Choroid plexus epithelial cell (primary cell): ENCODE measurements around the gene DIP2A.

Source experiments
- DNase-seq: peaks from one replicate; pipeline ENCODE4 v3.0.0-alpha.2; 2010; ENCODE audit warnings: low read depth
- H3K4me3 ChIP-seq: 2 replicates; pipeline ENCODE4 v1.5.1; 2011; ENCODE audit warnings: low read depth, mild to moderate bottlenecking, control low read depth, low read length, moderate library complexity
- CTCF ChIP-seq: conservative IDR thresholded peaks from 2 replicates; pipeline ENCODE4 v1.5.1; 2011; ENCODE audit warnings: low read depth, mild to moderate bottlenecking, control low read depth, inconsistent platforms, low read length, moderate library complexity

The DIP2A gene

DNA sequence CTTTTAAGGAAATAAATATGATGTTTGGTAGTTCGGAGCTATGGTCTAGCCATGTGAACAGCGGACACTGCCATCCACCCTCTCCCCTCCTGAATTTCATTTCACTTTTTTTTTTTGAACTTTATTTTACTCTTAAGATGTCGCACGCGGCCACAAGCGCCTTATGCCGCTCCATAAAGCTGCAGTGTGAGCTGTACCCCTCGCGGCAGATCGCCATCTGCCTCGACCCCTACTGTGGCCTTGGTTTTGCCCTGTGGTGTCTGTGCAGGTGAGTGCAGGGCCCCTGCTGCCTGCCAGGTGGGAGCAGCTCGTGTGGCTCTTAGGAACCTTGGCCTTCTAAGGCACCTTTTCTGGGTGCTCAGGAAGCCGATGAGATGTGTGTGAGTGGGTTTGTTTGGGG, 98.1 kb downstream of the DIP2A start:
- H3K4me3 ChIP-seq: no peak overlapping the region
- DNase-seq: no peak
- TF ChIP-seq CTCF: no peak

- DNase-seq: no peak
- no peak overlapping the region for H3K4me3 ChIP-seq
- no peak for TF ChIP-seq CTCF
These were observed 98.8 kb downstream of the DIP2A start for GRCh38 chr21:46557469-46557868.

DNA sequence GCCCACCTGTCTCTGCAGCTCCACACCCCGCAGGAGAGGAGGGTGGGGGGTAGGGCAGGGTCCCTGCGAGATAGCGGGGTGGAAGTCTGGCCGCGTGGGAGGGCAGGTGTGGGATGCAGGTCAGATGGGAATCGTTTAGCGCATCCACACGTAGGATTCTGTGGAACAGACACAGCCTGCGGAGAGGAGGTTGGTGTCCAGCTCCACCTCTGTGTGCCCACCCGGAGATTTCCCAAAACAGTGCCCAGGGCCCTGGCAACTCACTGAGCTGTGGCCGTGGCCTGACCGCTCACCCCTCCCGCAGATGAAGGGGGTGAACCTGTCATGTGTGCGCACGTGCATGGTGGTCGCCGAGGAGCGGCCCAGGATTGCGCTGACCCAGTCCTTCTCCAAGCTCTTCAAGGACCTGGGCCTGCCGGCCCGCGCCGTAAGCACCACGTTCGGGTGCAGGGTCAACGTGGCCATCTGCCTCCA, 99.3 kb downstream of the DIP2A start:
- no peak for DNase-seq
- no peak overlapping the region for H3K4me3 ChIP-seq
- TF ChIP-seq CTCF: no peak

DNA sequence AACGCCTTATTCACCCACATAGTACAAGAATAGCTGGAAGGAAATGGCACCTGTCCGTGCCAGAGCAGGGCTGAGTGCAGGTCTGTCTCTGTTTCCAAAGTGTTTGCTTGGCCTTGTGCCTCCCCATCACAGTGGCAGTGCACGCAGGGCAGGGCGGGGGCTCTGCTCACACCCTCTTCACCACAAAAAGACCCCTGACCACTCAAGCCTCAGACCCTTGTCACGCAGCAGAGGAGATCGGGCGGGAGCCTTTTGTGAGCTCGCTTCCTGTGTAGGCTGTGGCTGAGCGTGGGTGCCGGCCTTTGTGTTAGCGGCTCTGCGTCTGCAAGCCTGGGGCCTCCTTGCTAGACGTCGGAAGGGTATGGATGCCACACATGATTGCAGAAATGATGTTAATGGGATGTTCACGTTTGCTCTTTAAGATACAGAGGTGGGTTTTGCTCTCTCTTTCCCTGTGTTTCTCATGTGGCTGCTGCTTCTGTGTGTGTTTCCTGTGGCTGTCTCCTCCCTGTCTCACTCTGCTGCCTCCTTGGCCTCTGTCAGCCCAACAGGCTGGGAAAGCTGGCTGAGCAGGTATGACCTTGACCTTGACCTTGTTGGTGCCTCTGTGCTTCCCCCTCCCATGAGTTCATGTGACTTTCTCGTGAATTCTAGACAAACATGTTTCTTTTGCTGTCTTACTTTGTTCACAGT, 100.7 kb downstream of the DIP2A start:
- no peak for TF ChIP-seq CTCF
- no peak overlapping the region for H3K4me3 ChIP-seq
- no peak for DNase-seq

DNA sequence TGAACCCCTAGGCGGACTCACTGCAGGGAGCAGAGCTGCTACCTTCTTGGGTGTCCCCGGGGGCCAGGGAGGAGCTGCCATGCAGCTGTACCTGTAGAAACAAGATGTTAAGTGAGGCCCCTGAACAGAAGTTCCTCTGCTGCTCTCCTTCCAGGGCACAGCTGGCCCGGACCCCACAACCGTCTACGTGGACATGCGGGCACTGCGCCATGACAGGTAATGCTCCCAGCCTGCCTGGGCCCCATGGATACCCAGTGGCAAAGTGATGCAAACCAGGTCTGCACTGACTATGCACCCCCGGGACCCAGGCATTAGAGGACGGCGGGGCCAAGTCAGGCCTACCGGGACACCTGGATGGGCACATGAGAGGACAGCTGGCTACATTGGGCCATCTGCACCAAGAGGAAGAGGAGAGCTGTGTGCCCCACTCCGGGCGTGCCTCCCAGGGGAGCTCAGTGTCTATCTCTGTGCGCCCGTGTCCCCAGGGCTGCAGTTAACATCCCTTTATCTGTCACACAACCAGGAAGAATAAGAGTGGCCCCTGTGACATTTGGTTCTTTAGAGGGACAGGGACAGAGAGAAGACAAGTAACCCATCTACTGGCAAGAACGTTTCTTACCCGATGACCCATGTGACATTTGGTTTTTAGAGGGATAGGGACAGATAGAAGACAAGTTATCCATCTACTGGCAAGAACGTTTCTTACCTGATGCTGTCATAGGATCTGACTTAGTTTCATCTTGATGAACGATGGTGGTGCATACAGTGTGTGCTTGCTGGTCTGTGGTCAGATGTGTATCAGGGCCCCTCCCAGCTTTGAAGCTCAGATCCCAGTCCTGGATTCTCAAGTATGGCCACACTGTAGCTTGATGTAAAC, 102.1 kb downstream of the DIP2A start:
- no peak for TF ChIP-seq CTCF
- DNase-seq: no peak
- H3K4me3 ChIP-seq: no peak overlapping the region

DNA sequence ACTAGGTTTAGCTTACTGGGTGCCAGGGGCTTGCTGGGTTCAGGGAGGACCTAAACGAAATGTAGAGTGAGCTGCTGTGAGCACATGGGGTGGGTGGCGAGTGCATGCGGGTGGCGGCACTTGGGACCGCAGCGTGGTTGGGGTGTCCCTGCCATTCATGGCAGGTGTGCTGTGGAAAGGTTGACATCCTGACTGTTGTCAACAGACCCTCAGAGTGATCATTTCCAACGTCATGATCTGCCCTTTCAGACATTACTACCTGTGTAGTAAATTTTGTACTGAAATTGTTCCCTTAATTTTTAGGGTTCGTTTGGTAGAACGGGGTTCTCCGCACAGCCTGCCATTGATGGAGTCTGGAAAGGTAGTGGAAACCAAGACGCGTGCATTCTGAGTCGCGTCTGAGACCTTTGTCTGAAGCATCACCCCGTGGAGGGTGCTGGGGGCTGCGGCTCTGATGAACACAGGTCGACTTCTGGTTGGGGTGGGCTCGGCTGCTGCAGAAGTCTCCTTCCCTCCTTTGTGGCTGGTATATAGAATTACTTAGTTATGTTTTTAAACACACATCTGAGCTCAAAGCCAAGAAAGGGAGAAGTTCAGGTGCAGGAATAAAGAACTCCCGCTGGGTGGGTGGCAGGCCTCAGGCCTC, 102.9 kb downstream of the DIP2A start:
- H3K4me3 ChIP-seq: no peak overlapping the region
- no peak for DNase-seq
- no peak for TF ChIP-seq CTCF
